ENCODE data around the gene CCDC148.
"Not testable (repeated sequence)": the region's sequence is repeated elsewhere in the genome, so short reads cannot be mapped to it uniquely, and the experiment has no call there.

CCDC148 gene

DNA sequence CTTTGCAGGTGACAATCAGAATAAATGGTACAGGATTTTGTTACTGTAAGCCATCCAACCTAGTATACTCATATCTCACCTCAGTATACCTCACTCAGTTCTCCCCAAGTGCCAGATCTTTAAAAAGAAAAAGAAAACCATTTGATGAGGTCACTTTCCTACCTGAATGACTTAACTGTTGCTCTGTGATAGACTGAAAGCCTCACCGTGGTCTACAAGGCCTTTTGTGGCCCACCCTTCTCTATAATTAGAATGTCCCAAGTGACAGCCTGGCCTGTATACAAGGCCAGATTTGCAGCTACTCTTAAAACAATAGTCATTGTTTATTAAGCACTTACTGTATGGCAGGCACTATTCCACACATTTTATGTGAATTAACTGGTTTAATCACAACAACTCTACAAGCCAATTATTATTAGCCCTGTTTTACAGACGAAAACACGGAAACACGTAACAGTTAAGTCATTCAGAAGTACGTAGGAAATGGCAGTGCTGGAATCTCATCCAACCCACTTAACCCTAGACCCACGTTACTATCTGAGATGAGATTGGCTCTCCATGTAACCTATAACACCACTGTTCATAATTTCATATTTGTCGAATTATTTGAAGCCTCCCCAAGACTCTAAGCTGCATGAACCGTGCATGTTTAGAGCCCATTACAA, 28.5 kb upstream of the CCDC148 start:
- FAIRE-seq (no peak), DNase-seq (ENCODE audit: extremely low spot score, insufficient read length, low read depth) (no peak)

- FAIRE-seq (no peak), DNase-seq (ENCODE audit: extremely low spot score, insufficient read length, low read depth) (no peak)
Observed at GRCh38 chr2:158482594-158482993, 26.0 kb upstream of the CCDC148 start.

- FAIRE-seq (peak; percentile 36), DNase-seq (ENCODE audit: extremely low spot score, insufficient read length, low read depth) (no peak)
Observed at GRCh38 chr2:158481116-158481515, 24.6 kb upstream of the CCDC148 start.

- FAIRE-seq (no peak), DNase-seq (ENCODE audit: extremely low spot score, insufficient read length, low read depth) (no peak)
Observed at GRCh38 chr2:158478816-158479215, 22.3 kb upstream of the CCDC148 start.

GRCh38 chr2:158478237-158478636, 21.7 kb upstream of the CCDC148 start:
- DNase-seq (ENCODE audit: extremely low spot score, insufficient read length, low read depth) (no peak), FAIRE-seq (no peak)

DNA sequence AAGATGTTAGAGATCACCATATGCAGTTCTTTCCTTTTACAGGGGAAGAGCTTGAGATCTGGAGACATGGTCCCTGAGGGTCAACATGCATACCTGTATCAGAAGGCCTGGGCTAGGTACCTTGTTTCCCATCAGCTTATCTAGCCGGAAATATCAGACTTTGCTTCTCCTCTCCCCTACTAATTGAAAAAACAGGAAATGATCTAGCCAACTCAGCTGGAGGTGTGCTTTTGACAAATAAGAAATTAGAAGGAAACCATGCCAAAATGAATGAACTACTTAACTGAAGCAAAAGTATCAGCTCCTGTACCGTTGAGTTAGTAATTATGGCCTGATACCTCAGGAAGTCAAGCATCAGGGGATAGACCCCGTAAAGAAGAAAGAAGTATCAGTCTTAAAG, 20.6 kb upstream of the CCDC148 start:
- DNase-seq (ENCODE audit: extremely low spot score, insufficient read length, low read depth) (no peak), FAIRE-seq (no peak)

GRCh38 chr2:158474526-158475011, 18.0 kb upstream of the CCDC148 start:
- not testable (repeated sequence) for FAIRE-seq; DNase-seq (ENCODE audit: extremely low spot score, insufficient read length, low read depth)

- FAIRE-seq (no peak), DNase-seq (ENCODE audit: extremely low spot score, insufficient read length, low read depth) (no peak)
Observed at GRCh38 chr2:158473719-158474392, 17.3 kb upstream of the CCDC148 start.

DNA sequence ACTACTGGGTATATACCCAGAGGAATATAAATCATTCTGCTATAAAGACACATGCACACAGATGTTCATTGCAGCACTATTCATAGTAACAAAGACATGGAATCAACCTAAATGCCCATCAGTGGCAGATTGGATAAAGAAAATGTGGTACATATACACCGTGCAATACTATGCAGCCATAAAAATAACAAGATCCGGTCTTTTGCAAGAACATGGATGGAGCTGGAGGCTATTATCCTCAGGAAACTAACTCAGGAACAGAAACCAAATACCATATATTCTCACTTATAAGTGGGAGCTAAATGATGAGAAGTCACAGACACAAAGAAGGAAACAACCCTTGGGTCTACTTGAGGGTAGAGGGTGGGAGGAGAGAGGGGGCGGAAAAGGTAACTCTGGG, 16.7 kb upstream of the CCDC148 start:
- FAIRE-seq; DNase-seq (ENCODE audit: extremely low spot score, insufficient read length, low read depth): not testable (repeated sequence)

DNA sequence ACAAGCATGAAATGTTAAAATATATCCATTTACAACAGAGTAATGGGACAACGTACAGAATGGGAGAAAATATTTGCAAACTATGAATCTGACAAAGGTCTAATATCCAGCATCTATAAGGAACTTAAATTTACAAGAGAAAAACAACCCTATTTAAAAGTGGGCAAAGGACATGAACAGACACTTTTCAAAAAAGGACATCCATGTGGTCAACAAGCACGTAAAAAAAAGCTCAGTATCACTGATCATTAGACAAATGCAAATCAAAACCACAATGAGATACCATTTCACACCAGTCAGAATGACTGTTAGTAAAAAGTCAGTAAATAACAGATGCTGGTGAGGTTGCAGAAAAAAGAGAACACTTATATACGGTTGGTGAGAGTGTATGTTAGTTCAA, 16.3 kb upstream of the CCDC148 start:
- not testable (repeated sequence) for DNase-seq (ENCODE audit: extremely low spot score, insufficient read length, low read depth)

DNA sequence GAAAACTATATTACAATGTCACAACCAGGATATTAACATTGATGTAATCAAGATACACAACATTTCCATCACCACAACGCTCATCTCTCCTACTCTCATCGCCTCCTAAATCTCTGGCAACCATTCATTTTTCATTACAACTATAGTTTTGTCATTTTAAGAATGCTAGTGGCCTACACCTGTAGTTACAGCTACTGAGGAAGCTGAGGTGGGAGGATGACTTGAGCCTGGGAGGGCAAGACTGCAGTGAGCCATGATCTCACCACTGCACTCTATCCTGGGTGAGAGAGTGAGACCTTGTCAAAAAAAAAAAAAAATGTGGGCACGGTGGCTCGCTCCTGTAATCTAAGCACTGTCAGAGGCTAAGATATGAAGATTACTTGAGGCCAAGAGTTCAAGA, 10.7 kb upstream of the CCDC148 start:
- no peak for FAIRE-seq
- DNase-seq (ENCODE audit: extremely low spot score, insufficient read length, low read depth): no peak

More for the DNA sequence above, 16.3 kb upstream of the CCDC148 start:
- FAIRE-seq: not testable (repeated sequence)

GRCh38 chr2:158464426-158465281, 8.1 kb upstream of the CCDC148 start:
- DNase-seq (ENCODE audit: extremely low spot score, insufficient read length, low read depth) (no peak), FAIRE-seq (no peak)

DNA sequence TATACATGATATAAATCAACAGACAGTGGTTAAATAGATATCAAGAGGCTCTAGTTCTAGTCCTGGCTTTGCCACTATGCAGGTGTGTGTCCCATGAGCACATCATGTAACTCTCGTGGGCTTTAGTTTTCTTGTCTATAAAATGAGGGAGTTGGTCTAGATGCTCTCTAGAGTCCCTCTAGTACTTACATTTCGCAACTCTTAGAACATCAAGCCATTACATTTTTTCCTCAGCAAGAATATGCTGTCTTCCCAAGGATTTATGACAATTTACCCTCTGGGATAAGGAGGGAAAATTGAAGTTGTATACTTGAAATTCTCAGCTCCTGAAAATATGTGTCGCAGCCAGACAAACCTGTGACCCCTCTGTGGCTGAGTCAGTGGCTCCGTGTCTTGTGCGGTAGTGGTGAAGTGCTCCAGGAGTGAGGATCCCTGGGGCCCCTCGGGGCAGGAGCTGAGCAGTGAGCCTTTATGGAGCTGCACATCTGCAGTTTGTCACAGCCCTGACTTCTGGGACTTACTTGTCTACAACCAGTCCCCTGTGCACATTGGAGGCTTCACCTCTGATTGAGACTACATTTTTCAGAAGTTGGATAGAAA, 7.0 kb upstream of the CCDC148 start:
- no peak for FAIRE-seq
- no peak for DNase-seq (ENCODE audit: extremely low spot score, insufficient read length, low read depth)

- DNase-seq (ENCODE audit: extremely low spot score, insufficient read length, low read depth): no peak
- no peak for FAIRE-seq
Observed at GRCh38 chr2:158460632-158461297, 4.2 kb upstream of the CCDC148 start.

DNA sequence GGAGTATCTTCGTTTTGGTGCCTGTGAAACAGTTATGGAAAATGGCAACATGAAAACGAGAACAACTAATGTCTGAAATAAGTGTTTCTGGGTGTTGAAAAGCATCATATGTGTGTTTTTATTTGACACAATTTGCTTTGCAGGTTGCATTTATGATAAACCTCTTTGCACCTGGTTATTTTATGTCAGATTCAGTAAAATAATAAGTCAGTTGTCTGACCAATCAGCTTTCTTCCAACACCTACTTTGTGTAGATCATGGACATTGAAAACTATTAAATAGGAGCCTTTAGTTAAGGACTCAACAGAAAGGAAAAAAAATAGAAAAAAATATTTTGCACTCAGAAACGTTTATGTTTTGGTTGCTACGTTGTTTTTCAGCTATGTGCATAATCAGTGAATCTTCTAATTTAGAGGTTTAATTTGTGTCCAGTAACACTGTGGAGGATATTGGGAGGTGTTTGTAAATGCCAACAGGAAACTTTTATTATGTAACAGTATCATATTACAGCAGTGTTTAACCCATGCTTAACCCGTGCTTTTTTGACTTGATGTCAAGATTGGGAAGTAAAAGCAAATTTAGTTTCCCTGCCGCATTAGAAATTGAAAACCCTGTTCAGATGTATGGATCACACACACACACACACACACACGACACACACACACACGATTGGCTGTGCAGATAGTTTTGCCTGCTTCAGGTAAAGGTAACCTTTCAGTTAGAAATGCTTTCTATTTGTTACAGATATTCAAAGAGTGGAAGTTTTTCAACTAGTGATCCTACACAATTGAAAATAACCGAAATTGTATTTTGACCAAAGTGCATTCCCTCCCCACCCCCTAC, 2.8 kb upstream of the CCDC148 start:
- DNase-seq (ENCODE audit: extremely low spot score, insufficient read length, low read depth) (no peak), FAIRE-seq (no peak)

- FAIRE-seq (no peak), DNase-seq (ENCODE audit: extremely low spot score, insufficient read length, low read depth) (no peak)
Observed at GRCh38 chr2:158458617-158458920, 2.0 kb upstream of the CCDC148 start.

DNA sequence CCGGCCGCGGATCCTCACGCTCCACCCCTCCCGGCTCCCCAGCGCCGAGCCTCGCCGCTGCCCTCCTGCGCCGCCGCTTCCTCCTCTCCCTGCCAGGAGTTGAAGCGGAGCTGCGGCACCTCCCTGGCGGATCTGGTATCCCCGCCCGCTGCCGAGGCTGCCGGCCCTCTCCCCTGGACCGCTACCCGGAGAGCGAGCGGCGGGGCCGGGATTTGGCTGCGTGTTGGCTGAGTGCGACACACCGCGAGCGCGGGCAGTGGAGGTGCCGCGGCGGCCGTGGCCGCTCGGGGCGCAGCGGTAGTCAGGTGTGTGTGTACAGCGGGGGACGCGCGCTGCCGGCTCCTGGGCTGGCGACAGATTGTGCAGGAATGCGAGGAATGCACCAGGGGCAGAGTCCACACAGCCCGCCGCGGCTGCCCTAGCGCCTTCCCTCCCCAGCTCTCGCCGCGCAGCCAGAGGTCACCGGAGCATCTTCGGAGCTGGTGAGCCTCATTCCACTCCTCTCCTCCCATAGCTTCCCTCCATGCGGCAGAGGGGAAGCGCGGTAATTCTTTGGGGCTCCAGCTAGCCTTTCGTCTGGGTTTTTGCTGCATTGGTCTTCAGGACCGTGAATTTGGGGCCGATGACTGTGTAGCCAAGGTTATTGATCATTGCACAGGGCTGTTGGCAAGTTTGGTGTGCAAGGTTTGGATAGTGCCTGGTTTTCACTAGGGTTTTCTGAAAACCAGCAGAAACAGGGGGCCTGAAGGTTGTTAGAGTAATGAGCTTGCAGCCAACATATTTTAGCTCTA, 1.5 kb upstream of the CCDC148 start:
- DNase-seq (ENCODE audit: extremely low spot score, insufficient read length, low read depth) (no peak), FAIRE-seq (no peak)

- DNase-seq (ENCODE audit: extremely low spot score, insufficient read length, low read depth) (no peak), FAIRE-seq (no peak)
Observed at GRCh38 chr2:158457092-158457825, 706 bp upstream of the CCDC148 start.

Measured in GM18507 (cell line).